Aorta (tissue), 5 donors: ENCODE measurements around the gene IRF9. TPM values are rescaled to one million over a fixed set of nuclear protein-coding genes. Genes with fewer than 3 reads are reported as not detected.

Source experiments
- ATAC-seq: fragments of 200-7000 bp; cut with Tn5 transposase; one replicate; pipeline ENCODE4 v1.9.1; 2022; ENCODE audit warnings: moderate library complexity; ENCODE audit not compliant: low FRiP score
- DNase-seq, 2 donors: peaks; one replicate each; pipeline ENCODE4 v3.0.0-alpha.2; 2020
- H3K27ac ChIP-seq, 2 donors: one replicate each; pipeline ENCODE4 v1.5.1; 2013; ENCODE audit warnings: low read length in 2 of 2, mild to moderate bottlenecking in 2 of 2, moderate library complexity in 2 of 2, control low read depth in 1 of 2, inconsistent platforms in 1 of 2, low read depth in 1 of 2
- H3K27me3 ChIP-seq, 2 donors: one replicate each; pipeline ENCODE4 v1.6.1; 2013; ENCODE audit warnings: control low read depth in 1 of 2, low read length in 1 of 2, mild to moderate bottlenecking in 1 of 2, moderate library complexity in 1 of 2; ENCODE audit not compliant: insufficient read depth in 2 of 2, control insufficient read depth in 1 of 2
- H3K36me3 ChIP-seq, 2 donors: one replicate each; pipeline ENCODE4 v1.6.1; 2013; ENCODE audit warnings: control low read depth in 1 of 2, low read length in 1 of 2, mild to moderate bottlenecking in 1 of 2; ENCODE audit not compliant: insufficient read depth in 2 of 2, control insufficient read depth in 1 of 2
- H3K4me1 ChIP-seq, 2 donors: one replicate each; pipeline ENCODE4 v1.6.1; 2013; ENCODE audit warnings: low read length in 2 of 2, control low read depth in 1 of 2, mild to moderate bottlenecking in 1 of 2, moderate library complexity in 1 of 2; ENCODE audit not compliant: insufficient read depth in 2 of 2, control insufficient read depth in 1 of 2
- H3K4me3 ChIP-seq, 2 donors: one replicate each; pipeline ENCODE4 v1.5.1; 2013; ENCODE audit warnings: low read length in 2 of 2, control low read depth in 1 of 2, mild to moderate bottlenecking in 1 of 2
- H3K9me3 ChIP-seq: one replicate; pipeline ENCODE4 v1.6.1; 2013; ENCODE audit warnings: mild to moderate bottlenecking, low read length; ENCODE audit not compliant: control insufficient read depth
- WGBS, 2 donors: extraction: QIAGEN DNeasy Blood & Tissue Kit; methylation state at CpG; one replicate each; pipeline ENCODE4 v1.1.7; 2013; 5-methylcytosine and 5-hydroxymethylcytosine counted together
- intact Hi-C, 2 donors: fragments of 100-400 bp; cut with DNase I; formaldehyde crosslinking; loops; one replicate each; pipeline versions ENCODE4 v1.14.2 to v1.15.0; 2022
- polyA plus RNA-seq, 2 donors: library from polyadenylated mRNA; stranded (reverse); fragments of 200-250 nt; gene quantifications; one replicate each; pipeline ENCODE4 v1.2.3, GENCODE V29; 2013
- total RNA-seq, 2 donors: library from RNA; stranded (reverse); fragmentation: NEBNext Ultra II Directional; extraction: Animal tissue kit (Norgen Biotek cat#: 25700); gene quantifications; one replicate each; pipeline ENCODE4 v1.2.1, GENCODE V29; 2021
- donor health status: healthy with polysubstance abuse.
- donor health status: Bipolar disorder and iron deficiency.
- donor health status: DM: no; HTN: no; CAD: no.
- donor health status: DM: no; HTN: no; CAD: no.
- donor health status: DM: yes; HTN: yes; CAD: no.

IRF9 gene
- total and polyA plus RNA-seq, 4 donors, result 56.0 to 117 (median 112) TPM

GRCh38 chr14:24144451-24144850 is 16.6 kb upstream of the IRF9 start:
- no peaks in the 10 kb centered on the region for H3K9me3 ChIP-seq
- no peak for DNase-seq
- H3K36me3 ChIP-seq, result no peaks in the 10 kb centered on the region
- no peak for ATAC-seq
- no peak overlapping the region for H3K27ac ChIP-seq
- H3K4me3 ChIP-seq, result no peak overlapping the region
- H3K27me3 ChIP-seq, result no peaks in the 10 kb centered on the region
- intact Hi-C loops, result no loop called here
- 88 to 97% methylated on average over 1 of the region's 1 CpG for WGBS, 2 donors
- no peaks in the 10 kb centered on the region for H3K4me1 ChIP-seq

- no peak overlapping the region for H3K4me3 ChIP-seq
- no peaks in the 10 kb centered on the region for H3K27me3 ChIP-seq
- DNase-seq (no peak), ATAC-seq (no peak)
- intact Hi-C loops, result loop anchor here in 1 of 2 donors (5.0 kb wide), 1 partner anchor 33 kb away; the partner anchor contains the start of genes DCAF11 and NRL
- no peaks in the 10 kb centered on the region for H3K4me1 ChIP-seq
- H3K36me3 ChIP-seq, result no peaks in the 10 kb centered on the region
- no peaks in the 10 kb centered on the region for H3K9me3 ChIP-seq
- WGBS, 2 donors, result 95 to 96% methylated on average over 2 of the region's 2 CpGs
- H3K27ac ChIP-seq, result no peak overlapping the region
Observed at GRCh38 chr14:24145219-24145618, 15.8 kb upstream of the IRF9 start.

GRCh38 chr14:24145690-24146452 is 15.2 kb upstream of the IRF9 start:
- Histone ChIP-seq H3K9me3 (no peaks in the 10 kb centered on the region), H3K4me3 (peak overlapping the region; percentile 23 to 50), H3K27ac (peak overlapping the region in 1 of 2 donors; percentile 21), H3K4me1 (no peaks in the 10 kb centered on the region), H3K36me3 (no peaks in the 10 kb centered on the region), H3K27me3 (no peaks in the 10 kb centered on the region)
- intact Hi-C loops, result loop anchor here (2.0 to 5.0 kb wide), 2 partner anchors 34 to 221 kb away; partner anchors contain the start of genes DCAF11 (in 1 of the 2) and NRL (in 1 of the 2)
- WGBS, 2 donors, result 16 to 24% methylated on average over 9 of the region's 9 CpGs
- DNase-seq, result no peak
- no peak for ATAC-seq

GRCh38 chr14:24146453-24146977 is 14.6 kb upstream of the IRF9 start, which contains the start of gene PSME2:
Gene PSME2 (minus strand): TSS chr14:24146610. CDS start chr14:24146581, 29 bp downstream.
- no peaks in the 10 kb centered on the region for H3K36me3 ChIP-seq
- WGBS, 2 donors, result 0 to 1% methylated on average over 24 to 25 of the region's 25 CpGs
- ATAC-seq (peak; percentile 92), DNase-seq (peak; percentile 97 to 98)
- H3K27ac ChIP-seq, result peak within 1 kb of the TSS in 1 of 2 donors; percentile 61
- intact Hi-C loops, result loop anchor here (2.0 to 5.0 kb wide), 2 partner anchors 34 to 220 kb away; partner anchors contain the start of genes DCAF11 (in 1 of the 2) and NRL (in 1 of the 2)
- H3K27me3 ChIP-seq, result no peaks in the 10 kb centered on the region
- no peaks in the 10 kb centered on the region for H3K9me3 ChIP-seq
- no peaks in the 10 kb centered on the region for H3K4me1 ChIP-seq
- H3K4me3 ChIP-seq, result peak within 1 kb of the TSS; percentile 46 to 52

GRCh38 chr14:24146978-24147760 is 13.9 kb upstream of the IRF9 start, which contains the start of gene RNF31:
Gene RNF31 (plus strand): TSS chr14:24147498. CDS start chr14:24147699, 201 bp downstream.
- no peaks in the 10 kb centered on the region for H3K4me1 ChIP-seq

GRCh38 chr14:24147761-24148428 is 13.2 kb upstream of the IRF9 start:
- H3K27me3 ChIP-seq, result no peaks in the 10 kb centered on the region
- WGBS, 2 donors, result 6 to 7% methylated on average over 29 of the region's 29 CpGs
- DNase-seq (no peak), ATAC-seq (no peak)
- peak overlapping the region in 1 of 2 donors; percentile 43 for H3K27ac ChIP-seq
- peaks cover 0 to 3% of the 10 kb centered on the region in 2 donors for H3K36me3 ChIP-seq
- no peaks in the 10 kb centered on the region for H3K9me3 ChIP-seq
- intact Hi-C loops, result loop anchor here (2.0 to 5.0 kb wide), 2 partner anchors 36 to 219 kb away; partner anchors contain the start of genes DCAF11 (in 1 of the 2) and NRL (in 1 of the 2)
- peak overlapping the region; percentile 46 to 52 for H3K4me3 ChIP-seq
- H3K4me1 ChIP-seq, result no peaks in the 10 kb centered on the region

More at GRCh38 chr14:24146978-24147760, 13.9 kb upstream of the IRF9 start, which contains the start of gene RNF31:
- intact Hi-C loops, result loop anchor here (2.0 to 5.0 kb wide), 2 partner anchors 35 to 220 kb away; partner anchors contain the start of genes DCAF11 (in 1 of the 2) and NRL (in 1 of the 2)
- peak within 1 kb of the TSS; percentile 46 to 52 for H3K4me3 ChIP-seq
- peak; percentile 97 for ATAC-seq
- H3K27ac ChIP-seq, result peak within 1 kb of the TSS in 1 of 2 donors; percentile 61
- peaks cover 0 to 3% of the 10 kb centered on the region in 2 donors for H3K36me3 ChIP-seq
- H3K9me3 ChIP-seq, result no peaks in the 10 kb centered on the region
- H3K27me3 ChIP-seq, result no peaks in the 10 kb centered on the region
- 1% methylated on average over 50 to 57 of the region's 57 CpGs for WGBS, 2 donors
- peak; percentile 99 for DNase-seq

- ATAC-seq (no peak), DNase-seq (peak in 1 of 2 donors; percentile 40)
- no peak overlapping the region for H3K27ac ChIP-seq
- H3K4me1 ChIP-seq, result no peaks in the 10 kb centered on the region
- WGBS, 2 donors, result 91 to 95% methylated on average over 3 of the region's 3 CpGs
- H3K27me3 ChIP-seq, result no peaks in the 10 kb centered on the region
- peaks cover 0 to 3% of the 10 kb centered on the region in 2 donors for H3K36me3 ChIP-seq
- H3K9me3 ChIP-seq, result no peaks in the 10 kb centered on the region
- H3K4me3 ChIP-seq, result no peak overlapping the region
- intact Hi-C loops, result loop anchor here in 1 of 2 donors (5.0 kb wide), 1 partner anchor 37 kb away; the partner anchor contains the start of genes DCAF11 and NRL
Observed at GRCh38 chr14:24149302-24149969, 11.6 kb upstream of the IRF9 start.
